Spleen (tissue), 11 donors: ENCODE data around the gene PTPN11. TPM values are rescaled to one million over a fixed set of nuclear protein-coding genes. Genes with fewer than 3 reads are reported as not detected.

Experiments used
- DNase-seq: peaks from one replicate; pipeline ENCODE4 v3.0.0-alpha.2; 2020
- H3K27ac ChIP-seq, 8 donors: fragments of 200-600 bp; sonication (generic) in 7 of 8; 1 replicate in 4 of 8; 2 replicates in 4 of 8; pipeline versions ENCODE4 v1.5.0 to v1.8.0; 2016 to 2021; ENCODE audit warnings: inconsistent platforms in 4 of 8, mild to moderate bottlenecking in 4 of 8, moderate library complexity in 1 of 8
- H3K27me3 ChIP-seq, 7 donors: fragments of 200-600 bp; sonication (generic) in 6 of 7; replicated peaks in 1 of 7; 1 replicate in 4 of 7; 2 replicates in 3 of 7; pipeline versions ENCODE4 v1.5.0 to v1.8.0; 2016 to 2021; ENCODE audit warnings: inconsistent platforms in 3 of 7, mild to moderate bottlenecking in 1 of 7
- H3K36me3 ChIP-seq, 6 donors: fragments of 200-600 bp; sonication (generic) in 5 of 6; 1 replicate in 4 of 6; 2 replicates in 2 of 6; pipeline versions ENCODE4 v1.5.0 to v1.8.0; 2016 to 2021; ENCODE audit warnings: inconsistent platforms in 2 of 6
- H3K4me1 ChIP-seq, 6 donors: fragments of 200-600 bp; sonication (generic) in 5 of 6; 1 replicate in 3 of 6; 2 replicates in 3 of 6; pipeline versions ENCODE4 v1.5.0 to v1.8.0; 2016 to 2021; ENCODE audit warnings: inconsistent platforms in 3 of 6
- H3K4me3 ChIP-seq, 8 donors: fragments of 200-600 bp; sonication (generic) in 7 of 8; 1 replicate in 4 of 8; 2 replicates in 4 of 8; pipeline versions ENCODE4 v1.5.0 to v1.8.0; 2016 to 2021; ENCODE audit warnings: inconsistent platforms in 4 of 8, mild to moderate bottlenecking in 4 of 8, moderate library complexity in 2 of 8
- H3K9me3 ChIP-seq, 8 donors: fragments of 200-600 bp; sonication (generic) in 7 of 8; 1 replicate in 4 of 8; 2 replicates in 4 of 8; pipeline versions ENCODE4 v1.5.0 to v1.8.0; 2016 to 2021; ENCODE audit warnings: inconsistent platforms in 4 of 8
- POLR2A ChIP-seq, 3 donors: fragments of 450-650 bp; IDR thresholded peaks; one replicate each; pipeline ENCODE4 v1.5.1; 2017; ENCODE audit warnings: antibody characterized with exemption in 3 of 3, mild to moderate bottlenecking in 1 of 3
- POLR2AphosphoS5 ChIP-seq, 3 donors: sonication (generic); formaldehyde crosslinking; IDR thresholded peaks; one replicate each; pipeline ENCODE4 v1.5.1; 2017; ENCODE audit warnings: antibody characterized with exemption in 3 of 3
- WGBS, 5 donors: extraction: QIAGEN DNeasy Blood & Tissue Kit in 3 of 5; methylation state at CpG; one replicate each; pipeline versions ENCODE4 v1.1.5 to v1.1.7; 2013 to 2018; 5-methylcytosine and 5-hydroxymethylcytosine counted together
- intact Hi-C: fragments of 100-400 bp; cut with DNase I; formaldehyde crosslinking; loops from one replicate; pipeline ENCODE4 v1.15.0; 2023; ENCODE audit warnings: low total_unique reads
- polyA plus RNA-seq, 3 donors: library from polyadenylated mRNA; stranded (reverse); fragments of 200-250 nt; gene quantifications; one replicate each; pipeline ENCODE4 v1.2.1, GENCODE V29; 2013
- total RNA-seq, 7 donors: library from RNA; depleted of rRNA in 3 of 7; stranded (reverse); fragments of >200 nt in 3 of 7; fragmentation: NEBNext Ultra II Directional in 4 of 7; extraction: Animal tissue kit (Norgen Biotek cat#: 25700) in 4 of 7; gene quantifications; one replicate each; pipeline versions ENCODE4 v1.1.0 to v1.2.1, GENCODE V29; 2016 to 2021
- TF ChIP-seq, protein P1 (sequence below), 11 experiments: fragments of 200-600 bp in 7 of 11; fragments of 450-650 bp in 4 of 11; sonication (generic) in 4 of 11; IDR thresholded peaks in 8 of 11; conservative IDR thresholded peaks in 3 of 11; 1 replicate in 7 of 11; 2 replicates in 4 of 11; pipeline versions ENCODE4 v1.4.0 to v1.8.0; 2016 to 2021; ENCODE audit warnings: antibody characterized with exemption in 11 of 11, inconsistent platforms in 4 of 11, mild to moderate bottlenecking in 1 of 11
- donor health status: healthy with polysubstance abuse.
- donor health status: DM: no; HTN: no; CAD: no; lungs with moderate emphysema.
- donor health status: DM: no; HTN: no; CAD: no.
- donor health status: Bipolar disorder and iron deficiency.
- donor health status: healthy.
- donor health status: DM: no; HTN: no; CAD: no.
- donor health status: DM: yes; HTN: yes; CAD: no.

PTPN11 gene
- total and polyA plus RNA-seq, 10 donors, result 12.1 to 71.8 (median 61.5) TPM

GRCh38 chr12:112524676-112525425 lies 106.1 kb downstream of the PTPN11 start:
- peak; percentile 9 for DNase-seq
- no peaks in the 10 kb centered on the region for H3K36me3 ChIP-seq
- H3K27ac ChIP-seq, result no peak overlapping the region
- intact Hi-C loops, result no loop called here
- H3K4me1 ChIP-seq, result no peaks in the 10 kb centered on the region
- 64 to 79% (median 73%) methylated on average over 5 of the region's 5 CpGs for WGBS, 5 donors
- TF ChIP-seq POLR2A (IDR thresholded peaks at IDR 0.05) (no peak), POLR2AphosphoS5 (IDR thresholded peaks at IDR 0.05) (no peak)
- TF ChIP-seq, protein P1, sequence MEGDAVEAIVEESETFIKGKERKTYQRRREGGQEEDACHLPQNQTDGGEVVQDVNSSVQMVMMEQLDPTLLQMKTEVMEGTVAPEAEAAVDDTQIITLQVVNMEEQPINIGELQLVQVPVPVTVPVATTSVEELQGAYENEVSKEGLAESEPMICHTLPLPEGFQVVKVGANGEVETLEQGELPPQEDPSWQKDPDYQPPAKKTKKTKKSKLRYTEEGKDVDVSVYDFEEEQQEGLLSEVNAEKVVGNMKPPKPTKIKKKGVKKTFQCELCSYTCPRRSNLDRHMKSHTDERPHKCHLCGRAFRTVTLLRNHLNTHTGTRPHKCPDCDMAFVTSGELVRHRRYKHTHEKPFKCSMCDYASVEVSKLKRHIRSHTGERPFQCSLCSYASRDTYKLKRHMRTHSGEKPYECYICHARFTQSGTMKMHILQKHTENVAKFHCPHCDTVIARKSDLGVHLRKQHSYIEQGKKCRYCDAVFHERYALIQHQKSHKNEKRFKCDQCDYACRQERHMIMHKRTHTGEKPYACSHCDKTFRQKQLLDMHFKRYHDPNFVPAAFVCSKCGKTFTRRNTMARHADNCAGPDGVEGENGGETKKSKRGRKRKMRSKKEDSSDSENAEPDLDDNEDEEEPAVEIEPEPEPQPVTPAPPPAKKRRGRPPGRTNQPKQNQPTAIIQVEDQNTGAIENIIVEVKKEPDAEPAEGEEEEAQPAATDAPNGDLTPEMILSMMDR (IDR thresholded peaks at IDR 0.05 in 8 of 11, conservative IDR thresholded peaks at IDR 0.05 in 3 of 11), result no peak
- no peaks in the 10 kb centered on the region for H3K9me3 ChIP-seq
- no peak overlapping the region for H3K4me3 ChIP-seq
- H3K27me3 ChIP-seq, result no peaks in the 10 kb centered on the region

DNA sequence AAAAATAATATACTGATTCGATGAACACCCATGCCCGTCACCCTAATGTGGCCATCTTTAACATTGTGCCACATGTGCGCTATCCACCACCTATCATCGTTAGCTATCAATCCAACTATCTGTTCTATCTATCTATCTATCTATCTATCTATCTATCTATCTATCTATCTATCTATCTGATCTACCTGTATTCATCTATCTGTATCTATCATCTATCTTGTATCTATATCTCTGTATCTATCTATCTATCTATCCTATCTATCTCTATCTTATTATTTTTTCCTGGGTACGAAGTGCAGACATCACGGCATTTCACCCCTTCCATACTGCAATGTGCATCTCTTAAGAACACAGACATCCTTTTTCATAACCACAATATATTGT lies 106.7 kb downstream of the PTPN11 start:
- intact Hi-C loops, result no loop called here
- TF ChIP-seq POLR2AphosphoS5 (IDR thresholded peaks at IDR 0.05) (no peak), POLR2A (IDR thresholded peaks at IDR 0.05) (no peak)
- TF ChIP-seq, protein P1 (IDR thresholded peaks at IDR 0.05 in 8 of 11, conservative IDR thresholded peaks at IDR 0.05 in 3 of 11), result no peak
- H3K36me3 ChIP-seq, result no peaks in the 10 kb centered on the region
- no peak overlapping the region for H3K27ac ChIP-seq
- H3K27me3 ChIP-seq, result no peaks in the 10 kb centered on the region
- H3K9me3 ChIP-seq, result no peaks in the 10 kb centered on the region
- no peak for DNase-seq
- H3K4me1 ChIP-seq, result no peaks in the 10 kb centered on the region
- 91 to 95% (median 93%) methylated on average over 6 of the region's 6 CpGs for WGBS, 5 donors
- no peak overlapping the region for H3K4me3 ChIP-seq

GRCh38 chr12:112527082-112527481 lies 108.3 kb downstream of the PTPN11 start:
- Histone ChIP-seq H3K4me3 (no peak overlapping the region), H3K27me3 (no peaks in the 10 kb centered on the region), H3K9me3 (no peaks in the 10 kb centered on the region), H3K36me3 (no peaks in the 10 kb centered on the region), H3K27ac (no peak overlapping the region), H3K4me1 (no peaks in the 10 kb centered on the region)
- intact Hi-C loops, result no loop called here
- TF ChIP-seq, protein P1 (IDR thresholded peaks at IDR 0.05 in 8 of 11, conservative IDR thresholded peaks at IDR 0.05 in 3 of 11), result no peak
- TF ChIP-seq POLR2AphosphoS5 (IDR thresholded peaks at IDR 0.05), result no peak
- TF ChIP-seq POLR2A (IDR thresholded peaks at IDR 0.05), result no peak
- no peak for DNase-seq

GRCh38 chr12:112527501-112527900 lies 108.8 kb downstream of the PTPN11 start:
- no peak overlapping the region for H3K4me3 ChIP-seq
- TF ChIP-seq, protein P1 (IDR thresholded peaks at IDR 0.05 in 8 of 11, conservative IDR thresholded peaks at IDR 0.05 in 3 of 11), result no peak
- TF ChIP-seq POLR2A (IDR thresholded peaks at IDR 0.05), result no peak
- no peak for TF ChIP-seq POLR2AphosphoS5 (IDR thresholded peaks at IDR 0.05)
- no peak for DNase-seq
- intact Hi-C loops, result no loop called here
- no peaks in the 10 kb centered on the region for H3K36me3 ChIP-seq
- no peaks in the 10 kb centered on the region for H3K9me3 ChIP-seq
- 83 to 92% (median 90%) methylated on average over 4 of the region's 4 CpGs for WGBS, 5 donors
- H3K4me1 ChIP-seq, result no peaks in the 10 kb centered on the region
- no peak overlapping the region for H3K27ac ChIP-seq
- H3K27me3 ChIP-seq, result no peaks in the 10 kb centered on the region
